H1 (cell line): ENCODE data around the gene MMAA. TPM values are rescaled to one million over a fixed set of nuclear protein-coding genes. Genes with fewer than 3 reads are reported as not detected.

Experiments
- PHF8 ChIP-seq: fragments of 200-600 bp; sonication (generic); conservative IDR thresholded peaks from 2 replicates; pipeline ENCODE4 v1.7.1; 2012; ENCODE audit warnings: low read depth, mild to moderate bottlenecking, inconsistent platforms, low read length, moderate library complexity
- SIX5 ChIP-seq: IDR thresholded peaks from 2 replicates; pipeline ENCODE4 v1.6.1; 2011; ENCODE audit warnings: mild to moderate bottlenecking, low read depth, low read length
- polyA plus RNA-seq, 7 experiments: library from polyadenylated mRNA; depleted of rRNA in 3 of 7; stranded (reverse) in 5 of 7; unstranded in 2 of 7; fragments of >200 nt in 5 of 7; fragments of 200-250 nt in 2 of 7; gene quantifications; 1 replicate in 5 of 7; 2 replicates in 1 of 7; 4 replicates in 1 of 7; pipeline versions ENCODE4 v1.2.1 to v1.2.3, GENCODE V29; 2011 to 2013; ENCODE audit warnings: missing spikeins in 2 of 7, mixed read lengths in 2 of 7
- total RNA-seq: library from RNA; stranded (reverse); fragmentation: NEBNext Ultra II Directional; extraction: Animal tissue kit (Norgen Biotek cat#: 25700); gene quantifications from 2 replicates; pipeline ENCODE4 v1.2.1, GENCODE V29; 2021
- TF ChIP-seq, protein P1 (sequence below): fragments of 300-600 bp; sonication (generic); IDR thresholded peaks from 2 replicates; pipeline ENCODE4 v1.7.1; 2012; ENCODE audit warnings: low read length, moderate library complexity, mild to moderate bottlenecking, inconsistent platforms; ENCODE audit not compliant: insufficient replicate concordance

MMAA gene
- total and polyA plus RNA-seq, 2 of the 8 experiments (the other 6 are each of a cell fraction or from before 2014, with no cell fraction given), result 0.98 to 4.9 TPM

DNA sequence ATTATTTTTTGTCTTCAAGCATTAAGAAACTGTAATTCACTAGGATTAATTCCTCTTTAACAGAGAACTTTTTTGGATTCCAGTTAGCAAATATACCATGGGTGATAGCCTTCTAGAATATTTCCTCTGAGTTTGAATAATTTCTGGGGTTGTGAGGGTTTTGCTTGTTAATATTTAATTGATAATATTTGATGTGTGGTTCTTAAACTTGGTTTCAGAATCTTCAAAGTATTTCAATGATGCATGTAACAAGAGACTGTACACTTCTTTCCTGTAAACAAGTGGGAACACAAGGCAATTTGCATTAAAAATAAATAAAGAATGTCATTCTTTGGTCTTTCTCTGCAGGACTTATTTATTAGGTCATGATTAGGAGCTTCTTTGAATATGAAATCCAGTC is 51.2 kb downstream of the MMAA start (continued):
- TF ChIP-seq, protein P1, sequence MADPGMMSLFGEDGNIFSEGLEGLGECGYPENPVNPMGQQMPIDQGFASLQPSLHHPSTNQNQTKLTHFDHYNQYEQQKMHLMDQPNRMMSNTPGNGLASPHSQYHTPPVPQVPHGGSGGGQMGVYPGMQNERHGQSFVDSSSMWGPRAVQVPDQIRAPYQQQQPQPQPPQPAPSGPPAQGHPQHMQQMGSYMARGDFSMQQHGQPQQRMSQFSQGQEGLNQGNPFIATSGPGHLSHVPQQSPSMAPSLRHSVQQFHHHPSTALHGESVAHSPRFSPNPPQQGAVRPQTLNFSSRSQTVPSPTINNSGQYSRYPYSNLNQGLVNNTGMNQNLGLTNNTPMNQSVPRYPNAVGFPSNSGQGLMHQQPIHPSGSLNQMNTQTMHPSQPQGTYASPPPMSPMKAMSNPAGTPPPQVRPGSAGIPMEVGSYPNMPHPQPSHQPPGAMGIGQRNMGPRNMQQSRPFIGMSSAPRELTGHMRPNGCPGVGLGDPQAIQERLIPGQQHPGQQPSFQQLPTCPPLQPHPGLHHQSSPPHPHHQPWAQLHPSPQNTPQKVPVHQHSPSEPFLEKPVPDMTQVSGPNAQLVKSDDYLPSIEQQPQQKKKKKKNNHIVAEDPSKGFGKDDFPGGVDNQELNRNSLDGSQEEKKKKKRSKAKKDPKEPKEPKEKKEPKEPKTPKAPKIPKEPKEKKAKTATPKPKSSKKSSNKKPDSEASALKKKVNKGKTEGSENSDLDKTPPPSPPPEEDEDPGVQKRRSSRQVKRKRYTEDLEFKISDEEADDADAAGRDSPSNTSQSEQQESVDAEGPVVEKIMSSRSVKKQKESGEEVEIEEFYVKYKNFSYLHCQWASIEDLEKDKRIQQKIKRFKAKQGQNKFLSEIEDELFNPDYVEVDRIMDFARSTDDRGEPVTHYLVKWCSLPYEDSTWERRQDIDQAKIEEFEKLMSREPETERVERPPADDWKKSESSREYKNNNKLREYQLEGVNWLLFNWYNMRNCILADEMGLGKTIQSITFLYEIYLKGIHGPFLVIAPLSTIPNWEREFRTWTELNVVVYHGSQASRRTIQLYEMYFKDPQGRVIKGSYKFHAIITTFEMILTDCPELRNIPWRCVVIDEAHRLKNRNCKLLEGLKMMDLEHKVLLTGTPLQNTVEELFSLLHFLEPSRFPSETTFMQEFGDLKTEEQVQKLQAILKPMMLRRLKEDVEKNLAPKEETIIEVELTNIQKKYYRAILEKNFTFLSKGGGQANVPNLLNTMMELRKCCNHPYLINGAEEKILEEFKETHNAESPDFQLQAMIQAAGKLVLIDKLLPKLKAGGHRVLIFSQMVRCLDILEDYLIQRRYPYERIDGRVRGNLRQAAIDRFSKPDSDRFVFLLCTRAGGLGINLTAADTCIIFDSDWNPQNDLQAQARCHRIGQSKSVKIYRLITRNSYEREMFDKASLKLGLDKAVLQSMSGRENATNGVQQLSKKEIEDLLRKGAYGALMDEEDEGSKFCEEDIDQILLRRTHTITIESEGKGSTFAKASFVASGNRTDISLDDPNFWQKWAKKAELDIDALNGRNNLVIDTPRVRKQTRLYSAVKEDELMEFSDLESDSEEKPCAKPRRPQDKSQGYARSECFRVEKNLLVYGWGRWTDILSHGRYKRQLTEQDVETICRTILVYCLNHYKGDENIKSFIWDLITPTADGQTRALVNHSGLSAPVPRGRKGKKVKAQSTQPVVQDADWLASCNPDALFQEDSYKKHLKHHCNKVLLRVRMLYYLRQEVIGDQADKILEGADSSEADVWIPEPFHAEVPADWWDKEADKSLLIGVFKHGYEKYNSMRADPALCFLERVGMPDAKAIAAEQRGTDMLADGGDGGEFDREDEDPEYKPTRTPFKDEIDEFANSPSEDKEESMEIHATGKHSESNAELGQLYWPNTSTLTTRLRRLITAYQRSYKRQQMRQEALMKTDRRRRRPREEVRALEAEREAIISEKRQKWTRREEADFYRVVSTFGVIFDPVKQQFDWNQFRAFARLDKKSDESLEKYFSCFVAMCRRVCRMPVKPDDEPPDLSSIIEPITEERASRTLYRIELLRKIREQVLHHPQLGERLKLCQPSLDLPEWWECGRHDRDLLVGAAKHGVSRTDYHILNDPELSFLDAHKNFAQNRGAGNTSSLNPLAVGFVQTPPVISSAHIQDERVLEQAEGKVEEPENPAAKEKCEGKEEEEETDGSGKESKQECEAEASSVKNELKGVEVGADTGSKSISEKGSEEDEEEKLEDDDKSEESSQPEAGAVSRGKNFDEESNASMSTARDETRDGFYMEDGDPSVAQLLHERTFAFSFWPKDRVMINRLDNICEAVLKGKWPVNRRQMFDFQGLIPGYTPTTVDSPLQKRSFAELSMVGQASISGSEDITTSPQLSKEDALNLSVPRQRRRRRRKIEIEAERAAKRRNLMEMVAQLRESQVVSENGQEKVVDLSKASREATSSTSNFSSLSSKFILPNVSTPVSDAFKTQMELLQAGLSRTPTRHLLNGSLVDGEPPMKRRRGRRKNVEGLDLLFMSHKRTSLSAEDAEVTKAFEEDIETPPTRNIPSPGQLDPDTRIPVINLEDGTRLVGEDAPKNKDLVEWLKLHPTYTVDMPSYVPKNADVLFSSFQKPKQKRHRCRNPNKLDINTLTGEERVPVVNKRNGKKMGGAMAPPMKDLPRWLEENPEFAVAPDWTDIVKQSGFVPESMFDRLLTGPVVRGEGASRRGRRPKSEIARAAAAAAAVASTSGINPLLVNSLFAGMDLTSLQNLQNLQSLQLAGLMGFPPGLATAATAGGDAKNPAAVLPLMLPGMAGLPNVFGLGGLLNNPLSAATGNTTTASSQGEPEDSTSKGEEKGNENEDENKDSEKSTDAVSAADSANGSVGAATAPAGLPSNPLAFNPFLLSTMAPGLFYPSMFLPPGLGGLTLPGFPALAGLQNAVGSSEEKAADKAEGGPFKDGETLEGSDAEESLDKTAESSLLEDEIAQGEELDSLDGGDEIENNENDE, result no peak
- TF ChIP-seq PHF8, result no peak
- no peak for TF ChIP-seq SIX5
- TF ChIP-seq, all 59 proteins: peak for 0
